ENCODE measurements around the gene AIP.

AIP gene

GRCh38 chr11:67499808-67500483, 17.1 kb downstream of the AIP start:
- TF ChIP-seq SPI1 (IDR thresholded peaks at IDR 0.05; ENCODE audit: low read depth, low read length) (no peak), PAX5 (IDR thresholded peaks at IDR 0.05; ENCODE audit: insufficient read depth, low read length, severe bottlenecking) (no peak), POLR2AphosphoS5 (IDR thresholded peaks at IDR 0.05; ENCODE audit: low read depth, low read length) (no peak), TAF1 (IDR thresholded peaks at IDR 0.05; ENCODE audit: low read depth, low read length) (no peak), POU2F2 (IDR thresholded peaks at IDR 0.05; ENCODE audit: low read depth, low read length) (no peak), POLR2A (IDR thresholded peaks at IDR 0.05; ENCODE audit: low read depth, low read length) (no peak)
- FAIRE-seq: no peak

GRCh38 chr11:67500484-67500821, 17.6 kb downstream of the AIP start:
- no peak for TF ChIP-seq POLR2AphosphoS5 (IDR thresholded peaks at IDR 0.05; ENCODE audit: low read depth, low read length)
- no peak for TF ChIP-seq PAX5 (IDR thresholded peaks at IDR 0.05; ENCODE audit: insufficient read depth, low read length, severe bottlenecking)
- no peak for TF ChIP-seq POLR2A (IDR thresholded peaks at IDR 0.05; ENCODE audit: low read depth, low read length)
- TF ChIP-seq TAF1 (IDR thresholded peaks at IDR 0.05; ENCODE audit: low read depth, low read length): no peak
- no peak for TF ChIP-seq SPI1 (IDR thresholded peaks at IDR 0.05; ENCODE audit: low read depth, low read length)
- no peak for TF ChIP-seq POU2F2 (IDR thresholded peaks at IDR 0.05; ENCODE audit: low read depth, low read length)
- FAIRE-seq (no peak), DNase-seq (ENCODE audit: insufficient read length, low spot score) (no peak)

More at GRCh38 chr11:67499808-67500483, 17.1 kb downstream of the AIP start:
- DNase-seq (ENCODE audit: insufficient read length, low spot score): no peak

DNA sequence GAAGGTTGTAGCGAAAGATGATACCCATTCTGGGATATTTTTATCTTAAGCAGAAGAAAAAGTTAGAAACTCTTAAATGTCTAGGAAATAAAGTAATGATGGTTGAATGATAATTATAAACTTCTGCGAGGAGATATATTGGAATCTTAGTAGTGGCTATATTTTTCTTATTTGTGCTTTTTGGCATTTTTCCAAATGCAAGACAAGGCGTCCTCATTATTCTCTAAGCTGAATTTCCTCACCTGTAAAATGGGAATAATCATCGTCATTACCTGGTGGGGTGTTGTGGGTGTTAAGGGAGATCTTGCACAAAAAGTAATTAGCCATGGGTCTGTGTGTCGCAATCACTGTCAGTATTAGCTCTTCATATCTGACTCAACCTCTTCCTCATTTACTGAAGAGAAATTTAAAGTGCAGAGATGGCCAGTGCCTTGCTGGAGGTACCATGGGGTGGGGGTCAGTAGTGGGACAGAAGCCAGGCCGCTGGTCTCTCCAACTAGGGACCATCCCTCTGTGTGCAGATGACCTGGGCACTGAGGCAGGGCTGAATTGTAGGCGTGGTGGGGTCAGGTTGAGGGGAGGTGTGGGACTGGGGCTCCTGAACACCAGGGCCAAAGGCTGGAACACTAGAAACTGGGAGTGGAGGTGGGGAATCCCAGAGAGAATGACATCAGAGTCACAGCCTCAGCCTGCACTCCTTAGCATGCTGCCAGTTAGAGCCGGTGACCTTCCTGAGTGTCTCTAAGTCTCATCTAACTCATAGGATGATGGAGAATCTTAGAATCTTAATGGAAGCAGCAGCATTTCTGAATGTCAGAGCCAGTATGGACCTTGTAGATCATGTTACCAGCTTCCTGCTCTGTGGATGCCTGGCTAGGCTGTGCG, 18.2 kb downstream of the AIP start:
- DNase-seq (ENCODE audit: insufficient read length, low spot score) (no peak), FAIRE-seq (no peak)
- TF ChIP-seq PAX5 (IDR thresholded peaks at IDR 0.05; ENCODE audit: insufficient read depth, low read length, severe bottlenecking): no peak

DNA sequence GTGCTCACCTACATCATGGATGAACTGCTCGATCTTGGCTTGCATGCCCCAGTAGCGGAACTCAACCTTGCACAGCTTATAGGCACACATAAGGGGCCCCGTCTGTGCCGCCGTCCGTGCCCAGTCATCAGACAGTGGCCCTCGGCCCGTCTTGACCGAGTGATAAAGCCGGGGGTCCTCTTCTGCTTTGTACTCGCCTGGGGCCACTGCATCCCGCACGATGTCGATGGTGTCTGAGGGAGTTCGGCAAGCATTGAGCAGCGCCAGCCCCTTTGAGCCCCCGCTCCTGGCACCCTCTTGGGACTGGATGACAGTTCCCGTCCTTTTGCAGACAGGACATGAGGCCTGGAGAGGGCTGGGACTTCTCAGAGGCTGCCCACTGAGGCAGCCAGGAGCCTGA, 19.0 kb downstream of the AIP start:
- FAIRE-seq (no peak), DNase-seq (ENCODE audit: insufficient read length, low spot score) (no peak)

GRCh38 chr11:67502328-67502979, 19.6 kb downstream of the AIP start:
- no peak for TF ChIP-seq POU2F2 (IDR thresholded peaks at IDR 0.05; ENCODE audit: low read depth, low read length)
- no peak for TF ChIP-seq TAF1 (IDR thresholded peaks at IDR 0.05; ENCODE audit: low read depth, low read length)
- no peak for TF ChIP-seq PAX5 (IDR thresholded peaks at IDR 0.05; ENCODE audit: insufficient read depth, low read length, severe bottlenecking)
- TF ChIP-seq POLR2AphosphoS5 (IDR thresholded peaks at IDR 0.05; ENCODE audit: low read depth, low read length): no peak
- no peak for TF ChIP-seq SPI1 (IDR thresholded peaks at IDR 0.05; ENCODE audit: low read depth, low read length)
- no peak for TF ChIP-seq POLR2A (IDR thresholded peaks at IDR 0.05; ENCODE audit: low read depth, low read length)
- FAIRE-seq (no peak), DNase-seq (ENCODE audit: insufficient read length, low spot score) (no peak)

More for the DNA sequence above, 19.0 kb downstream of the AIP start:
- TF ChIP-seq TAF1 (IDR thresholded peaks at IDR 0.05; ENCODE audit: low read depth, low read length) (no peak), PAX5 (IDR thresholded peaks at IDR 0.05; ENCODE audit: insufficient read depth, low read length, severe bottlenecking) (no peak), POLR2AphosphoS5 (IDR thresholded peaks at IDR 0.05; ENCODE audit: low read depth, low read length) (no peak), POU2F2 (IDR thresholded peaks at IDR 0.05; ENCODE audit: low read depth, low read length) (no peak), POLR2A (IDR thresholded peaks at IDR 0.05; ENCODE audit: low read depth, low read length) (no peak), SPI1 (IDR thresholded peaks at IDR 0.05; ENCODE audit: low read depth, low read length) (no peak)

GRCh38 chr11:67503119-67504004, 20.5 kb downstream of the AIP start:
- no peak for DNase-seq (ENCODE audit: insufficient read length, low spot score)
- FAIRE-seq: no peak

GRCh38 chr11:67504005-67504949, 21.5 kb downstream of the AIP start:
- FAIRE-seq (peak; percentile 41), DNase-seq (ENCODE audit: insufficient read length, low spot score) (no peak)
- TF ChIP-seq POLR2AphosphoS5 (IDR thresholded peaks at IDR 0.05; ENCODE audit: low read depth, low read length) (no peak), POU2F2 (IDR thresholded peaks at IDR 0.05; ENCODE audit: low read depth, low read length) (no peak), SPI1 (IDR thresholded peaks at IDR 0.05; ENCODE audit: low read depth, low read length) (no peak), PAX5 (IDR thresholded peaks at IDR 0.05; ENCODE audit: insufficient read depth, low read length, severe bottlenecking) (no peak), TAF1 (IDR thresholded peaks at IDR 0.05; ENCODE audit: low read depth, low read length) (no peak), POLR2A (IDR thresholded peaks at IDR 0.05; ENCODE audit: low read depth, low read length) (no peak)

More at GRCh38 chr11:67503119-67504004, 20.5 kb downstream of the AIP start:
- TF ChIP-seq PAX5 (IDR thresholded peaks at IDR 0.05; ENCODE audit: insufficient read depth, low read length, severe bottlenecking) (no peak), POLR2AphosphoS5 (IDR thresholded peaks at IDR 0.05; ENCODE audit: low read depth, low read length) (no peak), TAF1 (IDR thresholded peaks at IDR 0.05; ENCODE audit: low read depth, low read length) (no peak), SPI1 (IDR thresholded peaks at IDR 0.05; ENCODE audit: low read depth, low read length) (no peak), POU2F2 (IDR thresholded peaks at IDR 0.05; ENCODE audit: low read depth, low read length) (no peak), POLR2A (IDR thresholded peaks at IDR 0.05; ENCODE audit: low read depth, low read length) (no peak)
